Caco-2 (cell line): ENCODE results near the gene BCDIN3D. TPM values are rescaled to one million over a fixed set of nuclear protein-coding genes. Genes with fewer than 3 reads are reported as not detected.

Experiments
- BruUV-seq: library from RNA; stranded (reverse); fragments of 400-500 nt; replicated peaks from 2 replicates; lab custom pipeline; 2021; lab: Mats Ljungman, UMichigan
- CTCF ChIA-PET: fragments of 300-600 bp; sonication (Branson Sonifier 250); formaldehyde crosslinking; loops from one replicate; lab custom pipeline; 2022; ENCODE audit warnings: antibody characterized with exemption; lab: Charles Lee
- POLR2A ChIA-PET: fragments of 300-600 bp; sonication (Branson Sonifier 250); formaldehyde crosslinking; loops from one replicate; lab custom pipeline; 2022; ENCODE audit warnings: antibody characterized with exemption; lab: Charles Lee
- DNase-seq, 2 experiments: peaks; one replicate each; pipeline versions ENCODE4 v3.0.0 to v3.0.0-alpha.2; 2020 to 2022
- H3K27me3 ChIP-seq: replicated peaks from 2 replicates; pipeline ENCODE4 v1.6.0; 2011; ENCODE audit warnings: low read length; ENCODE audit not compliant: control insufficient read depth, insufficient read depth
- H3K36me3 ChIP-seq: 2 replicates; pipeline ENCODE4 v1.5.1; 2011; ENCODE audit warnings: low read length; ENCODE audit not compliant: control insufficient read depth, insufficient read depth
- H3K4me1 ChIP-seq: fragments of 250-450 bp; sonication (Bioruptor Pico); 2 replicates; pipeline ENCODE4 v1.5.1; 2020; ENCODE audit warnings: mild to moderate bottlenecking
- H3K4me3 ChIP-seq: 2 replicates; pipeline ENCODE4 v1.5.1; 2011; ENCODE audit warnings: low read depth, mild to moderate bottlenecking, control low read depth, low read length
- H3K9me3 ChIP-seq: fragments of 250-450 bp; sonication (Bioruptor Pico); 2 replicates; pipeline ENCODE4 v1.5.1; 2020; ENCODE audit warnings: mild to moderate bottlenecking, moderate library complexity
- H3K27ac Mint-ChIP-seq: one replicate; pipeline ENCODE4 v1.8.0; 2022; ENCODE audit warnings: mixed read lengths; ENCODE audit not compliant: unreplicated experiment
- H3K27me3 Mint-ChIP-seq: one replicate; pipeline ENCODE4 v1.8.0; 2022; ENCODE audit warnings: mixed read lengths; ENCODE audit not compliant: insufficient read depth, unreplicated experiment
- H3K36me3 Mint-ChIP-seq: one replicate; pipeline ENCODE4 v1.8.0; 2022; ENCODE audit warnings: mild to moderate bottlenecking, mixed read lengths; ENCODE audit not compliant: insufficient read depth, unreplicated experiment
- H3K4me1 Mint-ChIP-seq: one replicate; pipeline ENCODE4 v1.8.0; 2022; ENCODE audit warnings: low read depth, mixed read lengths; ENCODE audit not compliant: unreplicated experiment
- H3K4me3 Mint-ChIP-seq: one replicate; pipeline ENCODE4 v1.8.0; 2022; ENCODE audit warnings: mild to moderate bottlenecking, moderate library complexity, mixed read lengths; ENCODE audit not compliant: unreplicated experiment
- H3K9me3 Mint-ChIP-seq: one replicate; pipeline ENCODE4 v1.8.0; 2022; ENCODE audit warnings: mixed read lengths; ENCODE audit not compliant: unreplicated experiment
- CTCF ChIP-seq, 2 experiments: fragments of 200-600 bp in 1 of 2; IDR thresholded peaks; 1 replicate in 1 of 2; 2 replicates in 1 of 2; pipeline versions ENCODE4 v1.5.1 to v1.8.0; 2011 to 2022; ENCODE audit warnings: antibody characterized with exemption in 1 of 2, control low read depth in 1 of 2, inconsistent platforms in 1 of 2, low read depth in 1 of 2, low read length in 1 of 2, mild to moderate bottlenecking in 1 of 2, moderate library complexity in 1 of 2; ENCODE audit not compliant: insufficient read depth in 1 of 2, severe bottlenecking in 1 of 2, unreplicated experiment in 1 of 2
- intact Hi-C: fragments of 100-400 bp; cut with micrococcal nuclease; formaldehyde crosslinking; loops from one replicate; pipeline ENCODE4 v1.10.0; 2022; ENCODE audit not compliant: unreplicated experiment
- total RNA-seq: library from RNA; stranded (reverse); gene quantifications from 2 replicates; pipeline ENCODE4 v1.2.3, GENCODE V29; 2022

BCDIN3D gene
- total RNA-seq, 1 experiment from 2014 or later: 6.6 TPM

GRCh38 chr12:49798248-49798647, 44.7 kb downstream of the BCDIN3D start:
- H3K4me3 ChIP-seq: no peak overlapping the region
- no peaks in the 10 kb centered on the region for H3K9me3 ChIP-seq
- Mint-ChIP-seq H3K4me3 (no peak overlapping the region), H3K4me1 (no peaks in the 10 kb centered on the region), H3K36me3 (peaks cover 15% of the 10 kb centered on the region), H3K27me3 (no peaks in the 10 kb centered on the region), H3K9me3 (no peaks in the 10 kb centered on the region), H3K27ac (no peak overlapping the region)
- H3K4me1 ChIP-seq: no peaks in the 10 kb centered on the region
- no TSS peak for BruUV-seq
- H3K27me3 ChIP-seq: no peaks in the 10 kb centered on the region
- DNase-seq: no peak
- POLR2A ChIA-PET: no interaction called here
- H3K36me3 ChIP-seq: no peaks in the 10 kb centered on the region
- TF ChIP-seq CTCF (IDR thresholded peaks at IDR 0.05; ENCODE audit: insufficient read depth in 1 of 2, low read depth in 1 of 2, low read length in 1 of 2, severe bottlenecking in 1 of 2, unreplicated experiment in 1 of 2): no peak
- intact Hi-C loops: no loop called here
- CTCF ChIA-PET: interaction anchor here (1.3 kb wide), 1 partner anchor 57 kb away, joined by 4 read pairs; the partner anchor contains the start of gene TMBIM6

GRCh38 chr12:49797449-49797776, 45.5 kb downstream of the BCDIN3D start:
- ChIA-PET CTCF (no interaction called here), POLR2A (no interaction called here)
- Histone ChIP-seq H3K36me3 (no peaks in the 10 kb centered on the region; the same call in 1 of the 2 replicates), H3K4me3 (no peak overlapping the region), H3K27me3 (no peaks in the 10 kb centered on the region), H3K9me3 (no peaks in the 10 kb centered on the region), H3K4me1 (no peaks in the 10 kb centered on the region)
- Mint-ChIP-seq H3K4me3 (no peak overlapping the region), H3K27me3 (no peaks in the 10 kb centered on the region), H3K4me1 (no peaks in the 10 kb centered on the region), H3K36me3 (peaks cover 18% of the 10 kb centered on the region), H3K27ac (no peak overlapping the region), H3K9me3 (no peaks in the 10 kb centered on the region)
- DNase-seq: no peak
- TF ChIP-seq CTCF (IDR thresholded peaks at IDR 0.05; ENCODE audit: insufficient read depth in 1 of 2, low read depth in 1 of 2, low read length in 1 of 2, severe bottlenecking in 1 of 2, unreplicated experiment in 1 of 2): no peak
- intact Hi-C loops: no loop called here
- no TSS peak for BruUV-seq

- Histone ChIP-seq H3K36me3 (no peaks in the 10 kb centered on the region; the same call in 1 of the 2 replicates), H3K4me3 (no peak overlapping the region), H3K27me3 (no peaks in the 10 kb centered on the region), H3K4me1 (no peaks in the 10 kb centered on the region), H3K9me3 (no peaks in the 10 kb centered on the region)
- ChIA-PET POLR2A (no interaction called here), CTCF (interaction anchor here (1.3 kb wide), 1 partner anchor 42 kb away, joined by 3 read pairs; no protein-coding TSS in a partner anchor)
- BruUV-seq: no TSS peak
- no peak overlapping the region for H3K27ac Mint-ChIP-seq
- no peaks in the 10 kb centered on the region for H3K27me3 Mint-ChIP-seq
- no peak for DNase-seq
- no peak for TF ChIP-seq CTCF (IDR thresholded peaks at IDR 0.05; ENCODE audit: insufficient read depth in 1 of 2, low read depth in 1 of 2, low read length in 1 of 2, severe bottlenecking in 1 of 2, unreplicated experiment in 1 of 2)
- H3K4me1 Mint-ChIP-seq: no peaks in the 10 kb centered on the region
- H3K9me3 Mint-ChIP-seq: no peaks in the 10 kb centered on the region
- intact Hi-C loops: no loop called here
- no peak overlapping the region for H3K4me3 Mint-ChIP-seq
- peaks cover 18% of the 10 kb centered on the region for H3K36me3 Mint-ChIP-seq
Observed at GRCh38 chr12:49796606-49797448, 46.1 kb downstream of the BCDIN3D start.
